K562 (cell line): ENCODE results near the gene RAB3IP. TPM values are rescaled to one million over a fixed set of nuclear protein-coding genes. Genes with fewer than 3 reads are reported as not detected.

ENCODE experiments used
- ATAC-seq: fragments of 200-7000 bp; cut with Tn5 transposase; 3 replicates; pipeline ENCODE4 v1.9.1; 2020; ENCODE audit warnings: moderate library complexity
- BruUV-seq: library from RNA; stranded (reverse); fragments of 400-500 nt; replicated peaks from 2 replicates; lab custom pipeline; 2021; lab: Mats Ljungman, UMichigan
- CTCF ChIA-PET: fragments of 300-600 bp; formaldehyde crosslinking; extraction: SDS; loops from one replicate; lab custom pipeline; 2021; ENCODE audit warnings: low intra/inter-chr PET ratio; lab: Yijun Ruan, JAX
- POLR2A ChIA-PET: fragments of 300-600, 350-650 bp; sonication (Branson Sonifier 250); formaldehyde crosslinking; extraction: SDS; loops from one replicate; lab custom pipeline; 2021; ENCODE audit warnings: antibody characterized with exemption, inconsistent platforms; lab: Yijun Ruan, JAX
- DNase-seq, 4 experiments: peaks; one replicate each; pipeline versions ENCODE4 v3.0.0 to v3.0.0-alpha.2; 2011 to 2018; ENCODE audit warnings: low spot score in 3 of 4, mixed read lengths in 3 of 4; ENCODE audit errors: extremely low read depth in 1 of 4
- FAIRE-seq: peaks from 2 replicates; lab custom pipeline; 2011; peaks lifted over from hg19 to GRCh38; lab: Jason Lieb, UNC
- H2AFZ ChIP-seq: 2 replicates; pipeline ENCODE4 v1.6.0; 2011; ENCODE audit warnings: low read depth, low read length, control low read depth, inconsistent platforms
- H3K27ac ChIP-seq: fragments of 200-600 bp; 3 replicates; pipeline ENCODE4 v1.8.0; 2011; ENCODE audit warnings: low read depth, mild to moderate bottlenecking, control low read depth, inconsistent platforms, low read length, moderate library complexity, mixed read lengths; ENCODE audit errors: extremely low read depth
- H3K27me3 ChIP-seq, 2 experiments: fragments of 300-600 bp in 1 of 2; 2 replicates in 1 of 2; 3 replicates in 1 of 2; pipeline versions ENCODE4 v1.6.0 to v1.8.0; 2011; ENCODE audit warnings: inconsistent platforms in 2 of 2, low read length in 2 of 2, mild to moderate bottlenecking in 1 of 2, mixed read lengths in 1 of 2, moderate library complexity in 1 of 2; ENCODE audit not compliant: control insufficient read depth in 2 of 2, insufficient read depth in 2 of 2
- H3K36me3 ChIP-seq: fragments of 300-600 bp; 3 replicates; pipeline ENCODE4 v1.8.0; 2011; ENCODE audit warnings: mild to moderate bottlenecking, low read length, inconsistent platforms; ENCODE audit not compliant: control insufficient read depth, insufficient read depth
- H3K4me1 ChIP-seq, 2 experiments: fragments of 200-600 bp in 1 of 2; replicated peaks in 1 of 2; 2 replicates in 1 of 2; 3 replicates in 1 of 2; pipeline versions ENCODE4 v1.5.1 to v1.8.0; 2011; ENCODE audit warnings: inconsistent platforms in 2 of 2, low read length in 2 of 2, mild to moderate bottlenecking in 1 of 2, mixed read lengths in 1 of 2, moderate library complexity in 1 of 2; ENCODE audit not compliant: control insufficient read depth in 2 of 2, insufficient read depth in 2 of 2
- H3K4me2 ChIP-seq: 2 replicates; pipeline ENCODE4 v1.6.1; 2011; ENCODE audit warnings: low read length, control low read depth, inconsistent platforms, mixed read lengths; ENCODE audit not compliant: insufficient read depth
- H3K4me3 ChIP-seq: fragments of 200-600 bp; sonication (generic), shearing (Covaris generic); 2 replicates; pipeline ENCODE4 v1.5.1; 2016; ENCODE audit warnings: control low read depth, inconsistent platforms
- H3K79me2 ChIP-seq: fragments of 200-600 bp; 3 replicates; pipeline ENCODE4 v1.8.0; 2011; ENCODE audit warnings: low read length, inconsistent platforms; ENCODE audit not compliant: control insufficient read depth, insufficient read depth
- H3K9ac ChIP-seq, 2 experiments: 2 replicates each; pipeline versions ENCODE4 v1.6.0 to v1.6.1; 2011; ENCODE audit warnings: low read depth in 2 of 2, low read length in 2 of 2, control low read depth in 1 of 2, inconsistent platforms in 1 of 2, mild to moderate bottlenecking in 1 of 2, mixed read lengths in 1 of 2; ENCODE audit not compliant: insufficient read depth in 1 of 2
- H3K9me1 ChIP-seq: one replicate; pipeline ENCODE4 v1.6.0; 2011; ENCODE audit warnings: inconsistent platforms, mild to moderate bottlenecking, low read length, moderate library complexity; ENCODE audit not compliant: control insufficient read depth, insufficient read depth
- H3K9me3 ChIP-seq: replicated peaks from 2 replicates; pipeline ENCODE4 v1.5.1; 2011; ENCODE audit warnings: low read depth, low read length, inconsistent platforms; ENCODE audit not compliant: control insufficient read depth, insufficient read depth
- H4K20me1 ChIP-seq: replicated peaks from 2 replicates; pipeline ENCODE4 v1.6.1; 2011; ENCODE audit warnings: low read length, inconsistent platforms, mixed read lengths; ENCODE audit not compliant: control insufficient read depth, insufficient read depth
- BRF2 ChIP-seq: IDR thresholded peaks from 3 replicates; pipeline ENCODE4 v1.6.1; 2011; ENCODE audit warnings: borderline replicate concordance, mild to moderate bottlenecking; ENCODE audit not compliant: insufficient read length, insufficient read depth
- CBX3 ChIP-seq, 2 experiments: IDR thresholded peaks; 1 replicate in 1 of 2; 2 replicates in 1 of 2; pipeline ENCODE4 v1.6.1; 2012; ENCODE audit warnings: inconsistent platforms in 2 of 2, low read length in 2 of 2, borderline replicate concordance in 1 of 2, control low read depth in 1 of 2
- MEF2A ChIP-seq: IDR thresholded peaks from 2 replicates; pipeline ENCODE4 v1.6.1; 2011; ENCODE audit warnings: low read depth, mild to moderate bottlenecking, low read length, moderate library complexity; ENCODE audit not compliant: control insufficient read depth
- NR4A1 ChIP-seq, 2 experiments: fragments of 250-450 bp in 1 of 2; fragments of 450-650 bp in 1 of 2; sonication (Bioruptor Pico) in 1 of 2; IDR thresholded peaks; 2 replicates each; pipeline versions ENCODE4 v1.4.0 to v1.6.1; 2016 to 2020; ENCODE audit warnings: mild to moderate bottlenecking in 2 of 2, missing compliant biosample characterization in 1 of 2, missing genetic modification characterization in 1 of 2, moderate library complexity in 1 of 2
- SRSF1 ChIP-seq: fragments of 200-400 bp; formaldehyde crosslinking; IDR thresholded peaks from 2 replicates; pipeline ENCODE4 v1.6.1; 2017; ENCODE audit warnings: mild to moderate bottlenecking, low read depth, low read length, moderate library complexity
- SRSF7 ChIP-seq: fragments of 200-400 bp; formaldehyde crosslinking; optimal IDR thresholded peaks from 2 replicates; pipeline ENCODE3; 2017; ENCODE audit warnings: mild to moderate bottlenecking, low read depth, low read length
- WGBS: fragments of 100-300 bp; shearing (Covaris generic); methylation state at CpG from one replicate; pipeline ENCODE4 v1.1.6; 2016; ENCODE audit warnings: low coverage, mixed read lengths; ENCODE audit not compliant: insufficient coverage; ENCODE audit errors: missing lambda C conversion rate; 5-methylcytosine and 5-hydroxymethylcytosine counted together
- in situ Hi-C: fragments of 300-500 bp; cut with MboI; formaldehyde crosslinking; loops from 4 replicates; pipeline ENCODE4 v1.15.0; 2018; ENCODE audit warnings: inconsistent platforms, mixed read lengths
- intact Hi-C: fragments of 100-400 bp; cut with micrococcal nuclease; formaldehyde crosslinking; loops from 2 replicates; pipeline ENCODE4 v1.14.2; 2022
- polyA plus RNA-seq, 8 experiments: library from polyadenylated mRNA; depleted of rRNA in 4 of 8; stranded (reverse) in 5 of 8; unstranded in 3 of 8; fragments of >200 nt; fragmentation: Nextera tagmentation in 2 of 8; fragmentation: Illumina TruSeq in 1 of 8; extraction: Ambion mirVana in 2 of 8; extraction: Trizol in 1 of 8; gene quantifications; 2 replicates each; pipeline versions ENCODE4 v1.2.1 to v1.2.3, GENCODE V29; 2011 to 2014; ENCODE audit warnings: inconsistent platforms in 1 of 8, missing spikeins in 1 of 8
- total RNA-seq, 7 experiments: library from RNA; depleted of rRNA in 6 of 7; stranded (reverse); fragments of >200 nt in 6 of 7; fragmentation: Illumina TruSeq in 2 of 7; extraction: Trizol in 2 of 7; gene quantifications; 2 replicates each; pipeline versions ENCODE4 v1.2.1 to v1.2.3, GENCODE V29; 2011 to 2021; ENCODE audit warnings: low replicate concordance in 1 of 7

The RAB3IP gene
- total and polyA plus RNA-seq, 9 of the 15 experiments (the other 6 are each of a cell fraction or from before 2014, with no cell fraction given), result 5.6 to 25.5 (median 11.3) TPM

GRCh38 chr12:69828897-69829296, 90.2 kb downstream of the RAB3IP start:
- Histone ChIP-seq H3K36me3 (no peaks in the 10 kb centered on the region), H4K20me1 (no peaks in the 10 kb centered on the region), H3K27me3 (no peaks in the 10 kb centered on the region; a peak in 1 of 5 replicates), H3K4me2 (no peak overlapping the region), H3K9me1 (no peaks in the 10 kb centered on the region), H3K9ac (no peak overlapping the region), H3K4me3 (no peak overlapping the region), H3K4me1 (no peaks in the 10 kb centered on the region)
- FAIRE-seq (no peak), ATAC-seq (no peak)
- intact Hi-C loops, result no loop called here
- BruUV-seq, result no TSS peak
- TF ChIP-seq SRSF7, result no peak
- no peak for TF ChIP-seq NR4A1 (CRISPR knock-in tag; IDR thresholded peaks at IDR 0.05)
- no peak for TF ChIP-seq NR4A1 (tag; IDR thresholded peaks at IDR 0.05)
- TF ChIP-seq BRF2, result no peak
- TF ChIP-seq MEF2A, result no peak
- no peak for TF ChIP-seq CBX3 (IDR thresholded peaks at IDR 0.05; ENCODE audit: borderline replicate concordance in 1 of 2, low read length in 2 of 2)
- TF ChIP-seq SRSF1, result no peak
- TF ChIP-seq, all 486 proteins: peak for 0
- Histone ChIP-seq H2AFZ (no peak overlapping the region), H3K27ac (no peak overlapping the region), H3K79me2 (no peaks in the 10 kb centered on the region), H3K9me3 (no peaks in the 10 kb centered on the region)
- in situ Hi-C loops, result no loop called here
- WGBS, result 0% methylated on average over 5 of the region's 5 CpGs
- ChIA-PET POLR2A (interaction anchor here (0.6 to 1.1 kb wide), 4 partner anchors 10 to 620 kb away, joined by 3 to 5 read pairs (median 3); no protein-coding TSS in a partner anchor), CTCF (no interaction called here)
- DNase-seq, result no peak
